GM10266 (cell line): ENCODE results near the gene EPC1.
"Not testable (repeated sequence)": the region's sequence is repeated elsewhere in the genome, so short reads cannot be mapped to it uniquely, and the experiment has no call there.

Experiments
- DNase-seq: peaks from one replicate; pipeline ENCODE4 v3.0.0; 2012; ENCODE audit errors: extremely low spot score
- TF ChIP-seq, protein P1 (sequence below): IDR thresholded peaks from 2 replicates; pipeline ENCODE4 v1.5.1; 2012; ENCODE audit warnings: mild to moderate bottlenecking, low read depth; ENCODE audit not compliant: control insufficient read depth, insufficient read depth; ENCODE audit errors: missing control alignments

The EPC1 gene

DNA sequence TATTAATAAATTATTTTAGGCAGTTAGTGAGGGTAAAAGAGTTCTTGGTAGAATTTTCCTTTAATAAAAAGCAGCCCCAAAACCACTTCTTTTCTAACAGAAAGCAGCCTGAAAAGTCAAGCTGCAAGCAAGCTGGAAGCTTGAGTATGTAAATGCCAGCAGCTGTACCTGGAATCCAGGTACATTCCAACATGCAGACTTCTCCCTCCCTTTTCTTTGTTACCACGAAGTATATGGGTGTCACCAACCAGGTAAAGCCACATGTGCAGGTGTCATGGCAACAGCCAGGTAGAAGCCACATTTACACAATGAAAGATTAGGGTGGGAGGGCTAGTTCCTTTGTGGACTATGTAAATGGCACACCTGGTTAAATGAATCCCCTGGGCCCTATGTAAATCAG lies 114.6 kb downstream of the EPC1 start:
- no peak for DNase-seq
- TF ChIP-seq, protein P1, sequence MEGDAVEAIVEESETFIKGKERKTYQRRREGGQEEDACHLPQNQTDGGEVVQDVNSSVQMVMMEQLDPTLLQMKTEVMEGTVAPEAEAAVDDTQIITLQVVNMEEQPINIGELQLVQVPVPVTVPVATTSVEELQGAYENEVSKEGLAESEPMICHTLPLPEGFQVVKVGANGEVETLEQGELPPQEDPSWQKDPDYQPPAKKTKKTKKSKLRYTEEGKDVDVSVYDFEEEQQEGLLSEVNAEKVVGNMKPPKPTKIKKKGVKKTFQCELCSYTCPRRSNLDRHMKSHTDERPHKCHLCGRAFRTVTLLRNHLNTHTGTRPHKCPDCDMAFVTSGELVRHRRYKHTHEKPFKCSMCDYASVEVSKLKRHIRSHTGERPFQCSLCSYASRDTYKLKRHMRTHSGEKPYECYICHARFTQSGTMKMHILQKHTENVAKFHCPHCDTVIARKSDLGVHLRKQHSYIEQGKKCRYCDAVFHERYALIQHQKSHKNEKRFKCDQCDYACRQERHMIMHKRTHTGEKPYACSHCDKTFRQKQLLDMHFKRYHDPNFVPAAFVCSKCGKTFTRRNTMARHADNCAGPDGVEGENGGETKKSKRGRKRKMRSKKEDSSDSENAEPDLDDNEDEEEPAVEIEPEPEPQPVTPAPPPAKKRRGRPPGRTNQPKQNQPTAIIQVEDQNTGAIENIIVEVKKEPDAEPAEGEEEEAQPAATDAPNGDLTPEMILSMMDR = no peak

DNA sequence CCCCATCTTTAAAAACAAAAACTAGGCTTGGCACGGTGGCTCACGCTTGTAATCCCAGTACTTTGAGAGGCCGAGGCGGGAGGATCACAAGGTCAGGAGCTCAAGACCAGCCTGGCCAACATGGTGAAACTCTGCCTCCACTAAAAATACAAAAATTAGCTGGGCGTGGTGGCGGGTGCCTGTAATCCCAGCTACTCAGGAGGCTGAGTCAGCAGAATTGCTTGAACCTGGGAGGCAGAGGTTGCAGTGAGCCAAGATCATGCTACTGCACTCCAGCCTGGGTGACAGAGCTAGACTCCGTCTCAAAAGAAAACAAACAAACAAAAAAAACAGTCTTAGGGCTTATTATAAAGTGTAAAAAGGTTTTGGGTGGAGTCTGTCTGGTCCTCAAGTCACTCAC lies 117.2 kb downstream of the EPC1 start:
- not testable (repeated sequence) for DNase-seq

DNA sequence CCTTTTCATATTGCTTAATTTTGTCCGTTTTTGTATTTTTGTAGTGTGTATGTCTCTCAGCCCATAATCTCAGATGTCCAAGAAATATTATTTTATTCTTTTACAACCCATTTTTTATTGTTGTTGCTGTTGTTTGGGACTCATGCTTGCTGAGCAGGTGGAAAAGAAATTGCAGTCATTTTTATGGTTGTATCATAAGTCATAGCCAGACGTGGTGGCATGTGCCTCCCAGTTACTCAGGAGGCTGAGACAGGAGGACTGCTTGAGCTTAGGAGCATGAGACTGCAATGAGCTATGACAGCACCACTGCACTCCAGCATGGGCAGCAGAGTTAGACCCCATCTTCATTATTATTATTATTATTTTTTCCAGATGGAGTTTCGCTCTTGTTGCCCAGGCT lies 117.8 kb downstream of the EPC1 start:
- TF ChIP-seq, protein P1 = no peak
- no peak for DNase-seq

DNA sequence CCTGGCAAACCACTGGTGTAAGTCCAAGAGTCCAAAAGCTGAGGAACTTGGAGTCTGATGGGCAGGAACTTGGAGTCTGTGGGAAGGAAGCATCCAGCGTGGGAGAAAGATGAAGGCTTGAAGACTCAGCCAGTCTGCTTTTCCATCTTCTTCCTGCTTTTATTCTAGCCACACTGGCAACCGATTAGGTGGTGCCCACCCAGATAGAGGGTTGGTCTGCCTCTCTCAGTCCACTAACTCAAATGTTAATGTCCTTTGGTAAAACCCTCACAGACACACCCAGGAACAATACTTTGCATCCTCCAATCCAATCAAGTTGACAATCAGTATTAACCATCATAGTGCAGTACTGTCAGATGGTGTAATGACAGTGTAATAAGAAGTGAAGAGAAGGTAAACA lies 119.2 kb downstream of the EPC1 start:
- TF ChIP-seq, protein P1 = no peak
- no peak for DNase-seq

DNA sequence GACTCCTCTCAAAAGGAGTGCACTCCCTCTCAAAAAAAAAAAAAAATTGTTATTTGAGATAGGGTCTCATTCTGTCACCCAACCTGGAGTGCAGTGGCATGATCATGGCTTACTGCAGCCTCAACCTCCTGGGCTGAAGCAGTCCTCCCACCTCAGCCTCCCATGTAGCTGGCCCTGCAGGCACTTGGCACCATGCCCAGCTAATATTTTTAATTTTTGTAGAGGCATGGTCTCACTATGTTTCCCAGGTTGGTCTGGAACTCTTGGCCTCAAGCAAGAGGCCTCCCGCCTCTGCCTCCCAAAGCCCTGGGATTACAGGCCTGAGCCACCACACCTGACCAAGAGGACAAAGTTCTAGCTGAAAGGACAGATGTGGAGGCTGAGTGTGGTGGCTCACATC lies 120.3 kb downstream of the EPC1 start:
- no peak for DNase-seq
- TF ChIP-seq, protein P1 = no peak

DNA sequence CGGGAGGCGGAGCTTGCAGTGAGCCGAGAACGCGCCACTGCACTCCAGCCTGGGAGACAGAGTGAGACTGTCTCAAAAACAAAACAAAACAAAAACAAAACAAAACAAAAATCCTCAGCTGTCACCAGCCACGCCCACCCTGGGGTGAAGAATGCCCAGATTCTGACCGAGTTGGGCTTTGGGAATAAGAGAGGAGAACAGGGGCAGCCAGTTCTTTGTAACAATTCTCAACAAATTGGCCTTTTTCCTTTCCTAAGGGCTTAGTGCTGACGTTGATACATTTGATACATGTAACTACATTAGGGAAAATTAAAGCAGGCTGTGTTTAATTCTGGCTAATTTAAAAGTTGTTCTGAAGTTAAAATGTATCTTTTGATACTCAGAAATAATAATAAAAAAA lies 121.0 kb downstream of the EPC1 start:
- TF ChIP-seq, protein P1 = no peak
- no peak for DNase-seq

DNA sequence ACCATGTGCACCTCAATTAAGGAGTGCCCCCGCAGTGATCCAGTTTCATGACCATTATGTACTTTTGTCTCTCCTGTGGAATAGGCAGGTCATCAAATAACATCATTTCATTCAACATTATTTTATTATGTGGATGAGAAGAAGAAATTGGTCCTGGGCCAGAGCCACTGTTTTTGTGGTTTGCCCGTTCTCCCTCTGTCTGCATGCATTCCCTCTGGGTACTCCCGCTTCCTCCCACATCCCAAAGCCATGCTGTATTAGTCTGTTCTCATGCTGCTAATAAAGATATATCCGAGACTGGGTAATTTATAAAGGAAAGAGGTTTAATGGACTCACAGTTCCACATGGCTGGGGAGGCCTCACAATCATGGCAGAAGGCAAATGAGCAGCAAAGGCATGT lies 124.6 kb downstream of the EPC1 start:
- DNase-seq = not testable (repeated sequence)

DNA sequence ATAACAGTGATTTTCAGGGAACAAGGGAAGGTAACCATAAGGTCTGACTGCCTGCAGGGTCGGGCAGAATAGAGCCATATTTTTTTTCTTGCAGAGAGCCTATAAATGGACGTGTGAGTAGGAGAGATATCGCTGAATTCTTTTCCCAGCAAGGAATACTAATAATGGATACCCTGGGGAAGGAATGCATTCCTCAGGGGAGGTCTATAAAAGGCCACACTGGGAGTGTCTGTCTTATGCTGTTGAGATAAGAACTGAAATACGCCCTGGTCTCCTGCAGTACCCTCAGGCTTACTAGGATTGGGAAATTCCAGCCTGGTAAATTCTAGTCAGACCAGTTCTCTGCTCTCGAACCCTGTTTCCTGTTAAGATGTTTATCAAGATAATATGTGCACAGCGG lies 127.8 kb downstream of the EPC1 start:
- not testable (repeated sequence) for DNase-seq

DNA sequence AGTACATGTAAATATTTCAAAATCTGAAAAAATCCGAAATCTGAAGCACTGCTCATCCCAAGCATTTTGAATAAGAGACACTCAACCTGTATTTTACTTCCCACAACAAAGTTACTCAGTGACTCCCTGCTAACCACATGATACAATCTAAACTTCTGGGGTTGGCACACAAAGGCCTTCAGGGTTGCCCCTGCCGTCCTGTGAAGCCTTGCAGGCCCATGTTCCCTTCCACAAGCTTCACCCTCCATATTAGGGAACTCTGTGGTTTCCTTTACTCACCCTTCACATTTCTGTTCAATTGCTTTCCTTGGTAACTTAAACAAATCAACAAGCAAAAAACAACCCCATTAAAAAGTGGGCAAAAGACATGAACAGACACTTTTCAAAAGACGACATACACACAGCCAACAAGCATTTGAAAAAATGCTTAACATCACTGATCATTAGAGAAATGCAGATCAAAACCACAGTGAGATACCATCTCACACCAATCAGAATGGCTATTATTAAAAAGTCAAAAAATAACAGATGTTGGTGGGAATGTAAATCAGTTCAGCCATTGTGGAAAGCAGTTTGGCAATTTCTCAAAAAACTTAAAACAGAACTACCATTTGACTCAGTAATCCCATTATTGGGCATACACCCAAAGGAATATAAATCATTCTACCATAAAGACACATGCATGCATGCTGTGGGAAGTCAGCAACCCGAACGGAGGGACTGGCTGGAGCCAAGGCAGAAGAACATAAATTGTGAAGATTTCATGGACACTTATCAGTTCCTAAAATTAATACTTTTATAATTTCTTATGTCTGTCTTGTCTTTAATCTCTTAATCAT lies 128.5 kb downstream of the EPC1 start:
- DNase-seq = not testable (repeated sequence)
